HepG2 (cell line): Measurements from ENCODE around the gene MKS1. TPM values are rescaled to one million over a fixed set of nuclear protein-coding genes. Genes with fewer than 3 reads are reported as not detected.
A peak's percentile ranks its signal among the peaks of the same experiment; 100 is the strongest.

ENCODE experiments used
- ATF2 ChIP-seq: sonication (generic); formaldehyde crosslinking; IDR thresholded peaks from 2 replicates; pipeline ENCODE4 v1.4.0; 2020; ENCODE audit warnings: missing genetic modification reagents
- ELF1 ChIP-seq: sonication (generic); formaldehyde crosslinking; IDR thresholded peaks from 2 replicates; pipeline ENCODE4 v1.4.0; 2020; ENCODE audit warnings: missing genetic modification reagents
- FOXP4 ChIP-seq: sonication (generic); formaldehyde crosslinking; IDR thresholded peaks from 2 replicates; pipeline ENCODE4 v1.4.0; 2020; ENCODE audit warnings: missing genetic modification reagents
- MBNL3 ChIP-seq: fragments of 250-450 bp; sonication (Bioruptor Pico); conservative IDR thresholded peaks from 2 replicates; pipeline ENCODE4 v1.8.0; 2022; ENCODE audit warnings: mild to moderate bottlenecking, inconsistent platforms
- NAIF1 ChIP-seq: sonication (generic); formaldehyde crosslinking; IDR thresholded peaks from 2 replicates; pipeline ENCODE4 v1.5.0; 2020; ENCODE audit warnings: mild to moderate bottlenecking, missing genetic modification reagents, borderline replicate concordance
- SKI ChIP-seq: fragments of 450-650 bp; IDR thresholded peaks from one replicate; pipeline ENCODE4 v1.6.1; 2018; ENCODE audit warnings: mild to moderate bottlenecking; ENCODE audit not compliant: partially characterized antibody
- SP5 ChIP-seq: IDR thresholded peaks from 2 replicates; pipeline ENCODE4 v1.6.1; 2016; ENCODE audit warnings: low read depth, borderline replicate concordance
- TCF12 ChIP-seq, 2 experiments: fragments of 450-650 bp in 1 of 2; sonication (generic) in 1 of 2; formaldehyde crosslinking in 1 of 2; IDR thresholded peaks; 2 replicates each; pipeline versions ENCODE4 v1.6.1 to v1.8.0; 2017 to 2022; ENCODE audit warnings: antibody characterized with exemption in 1 of 2, mild to moderate bottlenecking in 1 of 2, missing genetic modification reagents in 1 of 2, moderate library complexity in 1 of 2
- ZBTB25 ChIP-seq: IDR thresholded peaks from 2 replicates; pipeline ENCODE4 v1.6.1; 2018; ENCODE audit warnings: missing genetic modification reagents
- ZBTB33 ChIP-seq: sonication (generic); formaldehyde crosslinking; IDR thresholded peaks from 2 replicates; pipeline ENCODE4 v1.4.0; 2020; ENCODE audit warnings: missing genetic modification reagents
- ZBTB7A ChIP-seq: sonication (generic); formaldehyde crosslinking; IDR thresholded peaks from 2 replicates; pipeline ENCODE4 v1.8.0; 2022; ENCODE audit warnings: mild to moderate bottlenecking, missing genetic modification reagents
- ZFX ChIP-seq: sonication (generic); formaldehyde crosslinking; IDR thresholded peaks from 2 replicates; pipeline ENCODE4 v1.4.0; 2020; ENCODE audit warnings: mild to moderate bottlenecking, low read depth, missing genetic modification reagents, moderate library complexity
- ZNF546 ChIP-seq: sonication (generic); formaldehyde crosslinking; conservative IDR thresholded peaks from 2 replicates; pipeline ENCODE4 v1.8.1; 2023; ENCODE audit warnings: mild to moderate bottlenecking, missing genetic modification reagents
- ZNF552 ChIP-seq: sonication (generic); formaldehyde crosslinking; IDR thresholded peaks from 2 replicates; pipeline ENCODE4 v1.9.0; 2022; ENCODE audit warnings: missing genetic modification reagents, mild to moderate bottlenecking, borderline replicate concordance
- ZNF629 ChIP-seq: sonication (generic); formaldehyde crosslinking; conservative IDR thresholded peaks from 2 replicates; pipeline ENCODE4 v1.5.0; 2020; ENCODE audit warnings: missing genetic modification reagents
- ZNF639 ChIP-seq: conservative IDR thresholded peaks from 2 replicates; pipeline ENCODE4 v1.6.1; 2018; ENCODE audit warnings: missing genetic modification reagents
- ZNF704 ChIP-seq: sonication (generic); formaldehyde crosslinking; IDR thresholded peaks from 2 replicates; pipeline ENCODE4 v1.8.1; 2023; ENCODE audit warnings: mild to moderate bottlenecking, inconsistent platforms, moderate library complexity, missing genetic modification reagents, borderline replicate concordance
- ZNF737 ChIP-seq: sonication (generic); formaldehyde crosslinking; IDR thresholded peaks from 2 replicates; pipeline ENCODE4 v1.5.0; 2020; ENCODE audit warnings: missing genetic modification reagents, mild to moderate bottlenecking, borderline replicate concordance
- polyA plus RNA-seq, 8 experiments: library from polyadenylated mRNA; depleted of rRNA in 3 of 8; stranded (reverse) in 7 of 8; unstranded in 1 of 8; fragments of >200 nt; fragmentation: Illumina TruSeq in 4 of 8; extraction: Trizol in 4 of 8; gene quantifications; 2 replicates each; pipeline versions ENCODE4 v1.2.1 to v1.2.3, GENCODE V29; 2011 to 2016; ENCODE audit warnings: low read depth in 4 of 8, missing spikeins in 1 of 8, mixed read lengths in 1 of 8; ENCODE audit not compliant: insufficient read depth in 1 of 8
- total RNA-seq, 5 experiments: library from RNA; depleted of rRNA; stranded (reverse); fragments of >200 nt; fragmentation: Illumina TruSeq; extraction: Trizol; gene quantifications; 2 replicates each; pipeline ENCODE4 v1.2.3, GENCODE V29; 2016; ENCODE audit warnings: low read depth in 1 of 5

Gene MKS1
- total and polyA plus RNA-seq, 2 of the 13 experiments (the other 11 are each of a cell fraction or from before 2014, with no cell fraction given) = 16.1 to 26.3 TPM

- TF ChIP-seq ATF2 (peak; percentile 33; the same call in 1 of the 2 replicates), ZNF639 (peak; percentile 85; the same call in 1 of the 2 replicates), ZBTB25 (peak; percentile 84; the same call in 1 of the 2 replicates), ELF1 (CRISPR knock-in tag) (peak; percentile 82), FOXP4 (CRISPR knock-in tag) (peak; percentile 58), ZBTB7A (CRISPR knock-in tag) (no peak), ZNF737 (no peak), TCF12 (IDR thresholded peaks at IDR 0.05) (no peak), TCF12 (CRISPR knock-in tag; IDR thresholded peaks at IDR 0.05) (0 out of 2 replicates have a peak, but pooled peaks have one; percentile 22), ZNF704 (CRISPR knock-in tag) (no peak; the same call in none of the 2 replicates), NAIF1 (CRISPR knock-in tag) (peak; percentile 90), ZBTB33 (CRISPR knock-in tag) (no peak; the same call in none of the 2 replicates), MBNL3 (CRISPR knock-in tag) (no peak), ZNF629 (no peak; the same call in none of the 2 replicates), SKI (peak; percentile 50), ZNF552 (peak; percentile 78; the same call in 1 of the 2 replicates), SP5 (CRISPR knock-in tag) (peak; percentile 54; the same call in 1 of the 2 replicates), ZNF546 (CRISPR knock-in tag) (peak; percentile 94), ZFX (CRISPR knock-in tag) (peak; percentile 83)
Measured at GRCh38 chr17:58219007-58219788, at the start of gene MKS1 (continued).
